GM18867 (cell line): ENCODE data around the gene OR2Z1.

Source experiments
- ATAC-seq: cut with Tn5 transposase; IDR thresholded peaks from one replicate; pipeline ENCODE4 v1.9.1; 2021; ENCODE audit warnings: mild to moderate bottlenecking, moderate library complexity; ENCODE audit not compliant: unreplicated experiment

Gene OR2Z1, protein sequence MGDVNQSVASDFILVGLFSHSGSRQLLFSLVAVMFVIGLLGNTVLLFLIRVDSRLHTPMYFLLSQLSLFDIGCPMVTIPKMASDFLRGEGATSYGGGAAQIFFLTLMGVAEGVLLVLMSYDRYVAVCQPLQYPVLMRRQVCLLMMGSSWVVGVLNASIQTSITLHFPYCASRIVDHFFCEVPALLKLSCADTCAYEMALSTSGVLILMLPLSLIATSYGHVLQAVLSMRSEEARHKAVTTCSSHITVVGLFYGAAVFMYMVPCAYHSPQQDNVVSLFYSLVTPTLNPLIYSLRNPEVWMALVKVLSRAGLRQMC

GRCh38 chr19:8721334-8721733 is at the start of gene OR2Z1:
Gene OR2Z1 (plus strand): TSS chr19:8721634. CDS start chr19:8731029, 9,395 bp downstream.
- ATAC-seq = no peak

GRCh38 chr19:8673276-8673891 is 48.0 kb upstream of the OR2Z1 start:
- ATAC-seq = no peak

GRCh38 chr19:8675066-8675465 is 46.4 kb upstream of the OR2Z1 start:
- no peak for ATAC-seq

- no peak for ATAC-seq
These were observed 43.1 kb upstream of the OR2Z1 start for GRCh38 chr19:8678244-8678807.

- no peak for ATAC-seq
These were observed 40.6 kb upstream of the OR2Z1 start for GRCh38 chr19:8680676-8681344.

DNA sequence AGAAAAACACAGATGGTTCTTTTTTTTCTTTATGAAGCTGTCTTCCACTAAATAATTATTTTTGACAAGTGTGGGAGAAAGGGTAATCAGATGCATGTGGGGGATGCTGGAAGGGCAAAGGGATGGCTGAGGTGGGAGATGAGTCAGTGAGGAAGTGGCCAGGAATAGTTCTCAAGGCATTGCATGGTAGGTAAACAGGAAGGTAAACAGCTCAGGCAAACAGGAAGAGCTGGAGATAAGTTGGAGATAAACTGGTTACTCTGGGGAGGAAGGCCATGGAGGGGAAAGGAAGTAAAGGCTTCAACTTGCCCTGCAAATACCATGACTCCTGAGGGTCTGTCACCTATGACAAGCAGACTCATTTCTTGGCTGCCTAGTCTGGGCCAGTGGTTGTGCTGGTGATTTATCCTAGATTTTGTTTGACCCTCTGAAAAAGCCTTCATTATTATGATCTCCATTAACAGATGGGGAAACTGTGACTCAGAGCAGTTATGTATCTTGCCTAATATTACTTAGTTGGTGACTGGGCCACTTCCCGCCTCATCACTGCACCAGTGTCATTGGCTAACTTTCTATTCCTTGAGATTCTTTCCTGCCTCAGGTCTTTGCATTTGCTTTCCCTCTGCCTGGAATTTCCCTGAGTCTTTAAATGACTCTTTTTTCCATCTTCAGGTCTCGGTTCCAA is 39.9 kb upstream of the OR2Z1 start:
- ATAC-seq = no peak

GRCh38 chr19:8682472-8682871 is 39.0 kb upstream of the OR2Z1 start:
- ATAC-seq = no peak

DNA sequence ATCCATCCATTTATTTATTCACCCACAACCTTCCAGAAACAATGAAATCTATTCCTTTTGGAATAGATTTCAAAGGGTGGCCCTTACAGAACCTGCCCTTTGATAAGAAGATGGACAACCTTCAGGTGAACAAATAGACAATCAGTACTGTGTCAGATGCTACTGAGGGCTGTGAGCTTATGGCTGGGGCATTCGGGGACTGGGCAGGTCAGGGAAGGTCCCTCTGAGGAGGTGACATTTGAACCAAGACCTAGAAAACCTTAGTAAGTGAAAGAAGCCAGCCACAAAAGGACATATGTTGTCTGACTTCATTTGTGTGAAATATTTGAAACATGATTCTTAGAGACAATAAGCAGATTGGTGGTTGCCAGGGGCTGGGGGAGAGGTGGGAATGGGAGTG is 38.5 kb upstream of the OR2Z1 start:
- ATAC-seq = no peak

GRCh38 chr19:8684001-8684902 is 37.2 kb upstream of the OR2Z1 start:
- ATAC-seq = no peak

DNA sequence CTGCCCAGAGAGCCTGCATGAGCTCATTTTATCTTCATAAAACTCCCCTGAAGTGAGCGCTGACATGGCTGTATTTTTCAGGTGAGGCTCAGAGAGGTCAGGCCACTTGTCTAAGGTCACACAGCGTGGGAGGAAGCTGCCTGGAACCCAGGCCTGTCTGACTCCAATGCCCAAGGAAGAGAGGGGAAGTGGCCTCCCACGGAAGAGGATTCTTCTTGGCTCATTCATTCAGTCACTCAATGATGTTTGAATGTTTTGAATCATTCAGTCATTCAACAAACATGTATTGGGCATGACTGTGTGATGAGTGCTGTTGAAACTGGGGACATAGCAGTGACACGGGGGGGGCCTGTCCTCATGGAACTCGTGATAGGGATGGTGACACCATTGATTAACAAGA is 34.9 kb upstream of the OR2Z1 start:
- no peak for ATAC-seq

DNA sequence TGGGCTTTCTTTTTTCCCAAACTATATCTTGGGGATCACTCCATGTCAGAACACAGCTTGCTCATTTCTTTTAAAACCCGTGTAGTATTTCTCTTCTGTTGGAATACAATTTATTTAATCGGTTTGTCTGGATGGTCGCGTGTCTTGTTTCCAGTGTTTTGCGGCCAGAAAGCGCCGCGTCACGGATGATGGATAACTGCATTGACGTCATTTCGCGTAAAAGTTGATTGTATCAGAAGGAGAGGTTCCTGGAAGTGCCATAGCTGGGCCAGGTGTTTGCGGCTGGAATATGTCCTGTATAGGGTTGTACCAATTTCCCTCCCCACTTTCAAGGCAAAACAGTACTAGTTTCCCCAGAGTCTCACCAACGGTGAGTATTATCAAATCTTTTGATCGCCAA is 32.5 kb upstream of the OR2Z1 start:
- no peak for ATAC-seq

- no peak for ATAC-seq
These were observed 30.5 kb upstream of the OR2Z1 start for GRCh38 chr19:8690753-8691539.

DNA sequence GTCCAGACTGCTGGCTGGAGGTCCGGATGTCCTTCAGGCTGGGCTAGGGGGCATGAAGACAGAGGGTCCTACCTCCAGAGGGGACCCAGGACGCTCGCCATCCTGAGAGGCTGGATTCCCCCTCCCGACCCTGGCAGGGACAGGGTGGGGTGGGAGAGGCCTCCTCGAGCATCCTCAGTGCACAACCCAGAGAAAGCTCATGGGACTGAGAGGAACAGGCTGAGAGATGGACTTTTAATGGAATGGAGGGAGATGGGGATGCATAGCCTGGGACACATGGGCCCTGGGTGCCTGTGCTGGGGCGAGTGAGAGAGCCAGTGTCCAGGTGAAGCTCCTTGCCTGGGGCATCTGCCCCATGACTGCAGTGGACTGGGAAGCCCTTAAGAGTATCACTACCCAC is 25.9 kb upstream of the OR2Z1 start:
- ATAC-seq = no peak

GRCh38 chr19:8695911-8696310 is 25.5 kb upstream of the OR2Z1 start:
- ATAC-seq = no peak

DNA sequence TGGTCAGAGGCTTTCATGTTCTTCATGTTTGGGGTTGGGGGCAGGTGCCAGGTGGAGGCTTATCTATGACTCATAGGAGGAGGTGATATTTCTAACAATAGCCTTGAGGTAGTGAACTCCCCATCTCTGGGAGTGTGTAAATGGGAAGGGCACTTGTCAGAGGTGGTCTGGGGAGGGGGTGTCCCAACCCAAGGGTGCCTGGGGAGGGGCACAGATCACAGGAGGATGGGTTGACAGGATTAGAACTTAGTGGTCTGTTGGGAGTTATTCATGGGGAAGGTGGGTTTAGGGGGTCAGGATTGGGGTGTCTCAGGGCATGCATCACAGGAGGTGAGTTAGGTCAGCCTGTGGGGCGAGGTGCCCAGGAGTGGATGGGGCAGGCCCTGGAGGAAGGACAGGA is 24.4 kb upstream of the OR2Z1 start:
- ATAC-seq = no peak

GRCh38 chr19:8697671-8698432 is 23.6 kb upstream of the OR2Z1 start:
- no peak for ATAC-seq

DNA sequence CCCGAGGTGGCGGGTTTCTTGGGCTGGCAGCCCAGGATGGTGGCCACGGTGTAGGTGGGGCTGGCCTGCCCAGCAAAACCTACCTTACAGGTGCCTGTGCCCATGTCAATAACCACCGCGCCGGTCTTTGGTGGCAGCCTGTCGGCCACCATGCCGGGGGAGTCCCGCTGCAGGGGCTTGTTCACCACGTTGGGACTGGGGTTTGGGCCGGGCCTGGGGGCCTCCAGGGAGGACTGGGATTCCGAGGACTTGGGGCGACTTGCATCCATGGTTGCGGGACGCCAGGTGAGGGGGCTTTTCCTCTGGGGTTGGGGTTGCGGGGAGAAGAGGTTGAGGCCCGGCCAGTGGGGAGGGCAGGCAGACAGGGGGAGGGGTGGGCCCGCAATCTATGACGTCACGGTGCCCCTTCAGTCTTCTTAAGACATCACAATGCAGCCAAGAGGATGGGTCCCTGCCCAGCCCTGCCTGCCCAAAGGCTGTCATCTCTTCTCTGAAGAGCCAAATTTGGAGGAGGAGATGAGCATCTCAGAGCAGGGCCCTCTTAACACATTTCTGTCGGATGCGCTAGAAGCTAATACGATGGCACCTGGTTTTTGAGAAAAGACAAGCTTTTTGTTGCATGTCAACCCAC is 22.9 kb upstream of the OR2Z1 start, which contains the start of gene ACTL9:
TSS of gene ACTL9 (minus strand) at position 363 of the 631 bp plus-strand sequence. CDS start at position 269, 94 bp downstream.
- no peak for ATAC-seq

- no peak for ATAC-seq
These were observed 21.5 kb upstream of the OR2Z1 start for GRCh38 chr19:8699908-8700307.
